Stimulated activated CD8-positive, alpha-beta memory T cell treated with anti-CD3 and anti-CD28 coated beads, Interleukin-15, amount 100 ng/mL, for 4 hours (primary cell): ENCODE results near the gene WAPL.

Experiments used
- DNase-seq, 2 donors: peaks; one replicate each; pipeline ENCODE4 v3.0.0-alpha.2; 2020; ENCODE audit warnings: low read depth in 2 of 2

Gene WAPL

DNA sequence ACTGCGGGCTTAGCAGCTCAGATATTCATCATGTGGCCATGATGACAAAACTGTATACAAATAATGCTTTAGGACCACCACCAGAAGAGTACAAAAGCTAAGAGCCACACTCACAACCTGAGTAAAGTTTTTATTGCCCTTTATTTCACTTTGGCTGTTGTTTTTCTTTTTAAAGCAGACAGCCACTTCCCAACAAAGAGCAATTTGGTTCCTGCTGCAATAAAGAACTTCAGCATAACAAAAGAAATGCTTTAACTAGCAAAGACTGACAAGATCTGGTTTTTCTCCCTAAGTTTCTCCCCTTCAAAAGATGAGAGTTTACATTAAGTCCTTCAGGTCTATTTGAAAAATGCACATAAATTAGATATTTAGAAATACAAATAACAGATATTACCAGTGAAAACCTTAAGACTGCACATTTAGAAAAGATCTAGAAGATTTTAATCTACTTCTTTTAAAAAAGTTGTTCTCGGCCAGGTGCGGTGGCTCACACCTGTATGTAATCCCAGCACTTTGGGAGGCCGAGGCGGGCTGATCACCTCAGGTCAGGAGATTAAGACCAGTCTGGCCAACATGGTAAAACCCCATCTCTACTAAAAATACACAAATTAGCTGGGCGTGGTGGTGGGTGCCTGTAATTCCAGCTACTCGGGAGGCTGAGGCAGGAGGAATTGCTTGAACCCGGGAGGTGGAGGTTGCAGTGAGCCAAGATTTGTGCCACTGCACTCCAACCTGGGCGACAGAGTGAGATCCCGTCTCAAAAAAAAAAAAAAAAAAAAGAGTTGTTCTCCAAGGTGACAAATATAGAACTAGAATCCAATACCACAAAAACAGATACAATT lies 59.4 kb downstream of the WAPL start:
- DNase-seq: no peak

DNA sequence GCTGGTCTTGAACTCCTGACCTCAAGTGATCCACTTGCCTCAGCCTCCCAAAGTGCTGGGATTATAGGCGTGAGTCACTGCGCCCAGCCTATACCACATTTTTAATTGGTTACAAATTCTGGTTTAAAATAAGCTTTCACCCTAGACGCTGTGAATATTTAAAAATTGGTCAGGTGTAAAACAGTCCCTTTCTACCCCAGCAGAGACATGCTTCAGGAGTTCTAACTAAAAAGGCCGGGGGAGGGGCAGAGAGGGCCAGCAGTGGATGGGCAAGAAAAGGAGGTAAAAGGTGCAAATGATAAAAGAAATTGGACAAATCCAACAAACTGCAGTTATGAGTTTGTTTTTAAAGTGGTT lies 70.0 kb downstream of the WAPL start:
- DNase-seq: no peak

DNA sequence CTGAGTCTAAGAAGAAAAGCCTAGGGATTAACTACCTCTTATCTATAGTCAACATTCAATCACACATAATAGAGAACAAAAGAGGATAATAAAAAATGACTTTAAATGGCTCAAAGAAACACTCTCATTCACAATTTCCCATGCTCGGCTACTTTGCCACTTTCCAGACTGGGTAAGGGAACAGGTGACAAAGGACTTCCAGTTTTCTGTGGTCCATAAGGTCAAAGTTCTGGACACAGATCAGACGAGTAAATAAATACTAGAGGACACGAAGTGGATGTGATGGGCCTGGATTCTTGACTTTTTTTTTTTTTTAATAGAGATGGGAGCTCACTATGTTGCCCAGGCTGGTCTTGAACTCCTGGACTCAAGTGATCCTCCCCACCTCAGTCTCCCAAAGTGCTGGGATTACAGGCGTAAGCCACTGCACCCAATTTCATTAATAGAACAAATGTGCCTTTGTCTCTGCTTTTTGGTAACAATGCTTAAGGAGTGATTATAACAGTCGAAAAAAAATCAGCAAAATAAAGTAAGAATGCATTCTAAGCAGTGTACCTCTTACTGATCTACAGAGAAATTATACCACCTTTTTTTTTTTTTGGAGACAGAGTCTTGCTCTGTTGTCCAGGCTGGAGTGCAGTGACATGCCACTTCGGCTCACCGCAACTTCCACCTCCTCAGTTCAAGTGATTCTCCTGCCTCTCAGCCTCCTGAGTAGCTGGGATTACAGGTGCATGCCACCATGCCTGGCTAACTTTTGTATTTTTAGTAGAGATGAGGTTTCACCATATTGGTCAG lies 70.6 kb downstream of the WAPL start:
- DNase-seq: no peak

DNA sequence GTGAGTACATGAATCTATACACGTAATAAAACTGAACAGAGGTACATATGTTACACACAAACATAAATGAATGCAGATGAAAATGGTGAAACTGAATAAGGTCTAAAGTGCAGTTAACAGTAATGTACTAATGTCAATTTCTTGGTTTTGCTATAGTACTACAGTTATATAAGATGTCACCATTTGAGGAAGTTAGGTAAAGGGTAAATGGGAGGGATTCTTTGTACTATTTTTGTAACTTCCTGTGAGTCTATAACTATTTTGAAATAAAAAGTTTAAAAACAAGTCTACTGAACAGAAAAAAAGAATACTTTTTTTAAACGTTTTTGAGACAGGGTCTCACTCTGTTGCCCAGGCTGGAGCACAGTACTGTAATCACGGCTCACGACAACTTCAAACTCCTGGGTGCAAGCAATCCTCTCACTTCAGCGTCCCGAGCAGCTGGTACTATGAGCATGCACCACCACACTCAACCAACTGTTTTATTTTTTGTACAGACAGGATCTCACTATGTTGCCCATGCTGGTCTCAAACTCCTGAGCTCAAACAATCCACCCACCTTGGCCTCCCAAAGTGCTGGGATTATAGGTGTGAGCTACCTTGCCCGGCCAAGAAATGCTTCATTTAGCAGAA lies 71.5 kb downstream of the WAPL start:
- DNase-seq: no peak

DNA sequence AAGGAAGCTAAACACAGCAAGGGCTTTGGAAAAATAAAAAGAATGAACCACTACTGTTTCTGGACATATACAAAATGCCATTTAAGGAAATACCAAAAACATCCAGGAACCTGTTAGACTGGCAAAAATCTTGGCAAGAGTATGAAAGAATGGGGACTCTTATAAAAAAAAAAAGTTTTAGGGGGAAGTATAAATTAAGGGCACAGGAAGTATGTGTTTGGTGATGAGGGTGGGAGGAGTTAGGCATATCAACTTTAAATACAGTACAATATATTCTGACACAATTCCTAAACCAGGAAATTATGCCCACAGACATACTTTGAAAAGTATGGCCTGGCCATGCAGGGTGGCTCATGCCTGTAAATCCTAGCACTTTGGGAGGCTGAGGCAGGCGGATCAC lies 74.2 kb downstream of the WAPL start:
- no peak for DNase-seq

DNA sequence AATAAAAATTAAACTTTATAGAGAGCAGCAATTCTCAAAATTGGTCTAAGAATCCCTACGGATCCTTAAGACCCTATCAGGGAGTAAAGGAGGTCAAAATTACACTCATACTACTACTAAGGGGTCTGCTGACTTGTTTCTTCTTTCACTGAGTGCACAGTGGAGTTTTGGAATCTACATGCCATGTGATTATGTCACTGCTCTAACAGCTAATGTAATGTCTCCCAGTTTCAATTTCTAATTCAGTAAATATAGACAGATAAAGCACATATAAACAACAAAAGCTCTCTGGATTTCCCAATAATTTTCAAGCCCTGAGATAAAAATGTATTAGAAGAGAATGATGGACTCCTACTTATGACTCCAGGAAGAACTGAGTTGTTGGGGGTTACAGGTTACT lies 74.6 kb downstream of the WAPL start:
- DNase-seq: no peak

DNA sequence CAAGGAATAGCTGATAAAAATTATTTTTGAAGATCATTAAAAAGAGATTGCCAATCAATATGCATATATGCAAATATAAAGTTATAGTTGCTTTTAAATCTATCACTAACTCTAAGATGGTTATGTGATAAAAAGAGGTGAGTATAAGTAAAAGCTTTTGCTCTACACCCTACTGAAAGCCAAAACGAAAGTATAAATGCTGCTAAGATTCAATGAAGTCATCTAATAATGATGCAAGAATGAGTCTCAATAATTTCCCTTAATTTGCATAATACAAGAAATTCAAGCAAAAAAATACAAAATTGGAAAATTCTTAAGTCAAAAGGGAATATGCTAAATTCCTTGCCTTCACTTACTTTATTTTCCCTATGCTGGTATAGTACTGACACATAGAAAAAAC lies 75.2 kb downstream of the WAPL start:
- no peak for DNase-seq

DNA sequence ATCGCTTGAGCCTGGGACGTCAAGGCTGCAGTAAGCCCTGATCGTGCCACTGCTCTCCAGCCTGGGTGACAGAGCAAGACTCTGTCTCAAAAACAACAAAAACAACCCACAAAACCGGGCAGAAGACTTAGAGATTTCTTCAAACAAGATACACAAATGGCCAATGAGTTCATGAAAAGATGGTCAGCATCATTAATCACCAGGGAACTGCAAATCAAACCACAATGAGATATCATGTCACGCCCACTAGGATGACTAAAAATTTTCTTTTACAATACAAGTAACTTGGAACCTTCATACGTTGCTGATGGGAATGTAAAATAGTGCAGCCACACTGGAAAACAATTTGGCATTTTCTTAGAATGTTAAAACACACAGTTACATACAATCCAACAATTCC lies 77.7 kb downstream of the WAPL start:
- DNase-seq: no peak

DNA sequence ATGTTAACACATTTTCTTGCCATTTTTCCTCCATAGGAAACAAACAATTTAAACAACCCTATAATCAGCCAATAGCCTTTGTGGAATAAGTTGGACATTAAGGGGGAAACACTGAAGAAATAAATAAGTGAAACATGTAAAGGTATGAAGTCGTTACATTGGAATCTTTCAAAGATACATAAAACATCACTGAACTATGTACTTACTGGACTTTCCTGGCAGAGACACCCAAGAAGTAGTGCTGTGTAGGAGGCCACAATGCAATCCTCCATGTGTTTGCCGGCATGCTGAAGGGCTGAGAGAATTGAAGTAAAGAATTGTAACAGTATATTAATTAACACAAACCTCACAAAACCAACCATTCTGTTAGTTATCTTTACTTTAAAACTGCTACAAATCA lies 78.5 kb downstream of the WAPL start:
- no peak for DNase-seq

DNA sequence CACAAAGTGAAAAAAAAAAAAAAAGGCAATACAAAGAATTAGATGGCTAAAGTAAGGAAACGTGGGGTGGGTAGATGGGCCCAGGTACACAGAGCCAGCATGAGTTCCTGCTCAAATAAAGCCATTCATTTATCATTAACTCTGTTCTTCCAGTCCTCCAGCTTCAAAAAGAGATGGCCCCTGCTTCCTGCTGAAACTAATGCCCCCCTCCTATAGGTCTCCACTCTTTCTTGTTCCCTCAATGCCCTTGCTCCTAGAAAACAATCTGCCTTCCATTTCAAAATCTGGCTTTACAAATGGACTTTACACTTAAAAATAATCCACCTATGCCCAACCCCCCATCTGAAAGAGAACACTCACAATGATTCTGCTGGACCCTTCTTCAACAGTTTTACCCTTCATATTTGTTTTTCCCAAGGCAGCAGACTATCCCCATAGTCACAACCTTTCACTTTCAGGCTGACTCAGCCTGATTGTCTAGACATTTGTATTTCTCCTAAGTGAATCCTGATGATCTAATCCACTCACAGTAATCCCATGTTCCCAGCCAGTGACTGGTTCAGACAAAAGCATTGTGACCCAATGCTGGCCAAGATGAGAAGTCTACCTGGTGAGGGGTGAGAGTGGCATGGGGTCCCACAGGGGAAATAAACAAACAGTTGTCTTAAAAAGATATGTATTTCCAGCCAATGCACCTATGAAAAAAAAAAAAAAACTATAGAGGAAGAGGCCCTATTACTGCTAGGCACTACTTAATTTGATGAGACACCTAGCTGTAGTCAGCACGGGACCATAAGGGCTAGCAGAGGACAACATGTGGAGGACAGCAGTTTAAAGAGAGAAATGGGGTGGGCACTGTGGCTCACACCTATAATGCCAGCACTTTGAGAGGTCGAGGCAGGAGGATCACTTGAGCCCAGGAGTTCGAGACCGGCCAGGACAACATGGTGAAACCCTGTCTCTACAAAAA lies 80.4 kb downstream of the WAPL start:
- DNase-seq: no peak

DNA sequence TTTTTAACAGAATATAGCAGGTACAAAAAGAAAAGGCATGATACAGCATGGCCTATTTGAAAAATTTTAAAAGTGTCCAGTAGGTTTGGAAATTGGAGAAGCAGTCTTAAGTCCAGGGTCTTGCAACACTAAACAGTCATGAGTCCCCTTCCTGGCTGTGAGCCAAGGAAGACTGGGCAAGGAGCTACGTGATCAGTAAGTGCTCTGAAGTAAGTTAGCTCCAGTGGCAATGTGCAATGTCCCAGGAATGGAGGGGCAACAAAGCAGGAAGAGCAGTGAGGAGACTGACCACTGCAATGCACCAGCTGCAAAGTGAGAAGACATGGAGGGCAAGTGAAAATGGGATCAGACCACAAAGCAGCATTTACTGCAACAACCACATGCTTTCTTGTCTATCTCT lies 82.0 kb downstream of the WAPL start:
- no peak for DNase-seq

DNA sequence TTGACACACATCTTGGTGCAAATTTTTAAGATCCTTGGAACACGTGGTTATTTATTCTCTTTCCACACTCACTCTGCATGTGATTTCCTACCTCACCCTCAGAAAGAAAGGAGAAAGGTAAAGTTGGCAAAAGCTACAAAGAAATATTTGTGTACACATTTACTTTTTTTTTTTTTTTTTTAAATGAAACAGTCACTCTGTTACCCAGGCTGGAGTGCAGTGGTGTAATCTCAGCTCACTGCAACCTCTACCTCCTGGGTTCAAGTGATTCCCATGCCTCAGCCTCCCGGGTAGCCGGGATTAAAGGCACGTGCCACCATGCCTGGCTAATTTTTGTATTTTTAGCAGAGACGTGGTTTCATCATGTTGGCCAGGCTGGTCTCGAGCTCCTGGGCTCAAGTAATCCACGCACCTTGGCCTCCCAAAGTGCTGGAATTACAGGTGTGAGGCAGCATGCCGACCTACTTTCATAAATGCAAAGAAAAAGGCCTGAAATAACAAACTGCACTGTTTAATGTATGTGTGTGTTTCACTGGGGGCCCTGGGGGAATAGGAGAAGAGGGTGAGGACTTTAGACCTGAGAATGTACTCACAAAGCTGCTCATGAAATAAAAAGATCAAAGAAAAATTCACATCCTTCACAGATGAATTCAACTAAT lies 83.4 kb downstream of the WAPL start:
- DNase-seq: no peak

DNA sequence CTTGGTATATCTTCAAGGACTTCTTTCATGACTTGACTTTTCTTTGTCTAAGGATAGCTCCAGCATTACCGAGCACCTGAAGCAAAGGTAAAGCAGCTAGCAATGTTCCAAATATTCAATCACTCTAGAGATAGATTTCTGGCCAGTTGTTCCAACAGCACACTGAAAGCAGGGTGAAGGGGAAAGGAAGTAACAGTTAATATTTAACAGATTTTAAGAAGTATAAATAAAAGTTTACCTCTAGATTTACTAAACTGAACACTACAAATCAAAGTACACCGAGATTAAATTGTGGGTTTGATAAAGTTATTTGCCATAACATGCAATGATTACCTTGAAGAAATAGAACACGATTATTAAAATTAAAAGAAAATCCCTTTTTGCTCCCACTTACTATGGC lies 84.1 kb downstream of the WAPL start:
- no peak for DNase-seq

DNA sequence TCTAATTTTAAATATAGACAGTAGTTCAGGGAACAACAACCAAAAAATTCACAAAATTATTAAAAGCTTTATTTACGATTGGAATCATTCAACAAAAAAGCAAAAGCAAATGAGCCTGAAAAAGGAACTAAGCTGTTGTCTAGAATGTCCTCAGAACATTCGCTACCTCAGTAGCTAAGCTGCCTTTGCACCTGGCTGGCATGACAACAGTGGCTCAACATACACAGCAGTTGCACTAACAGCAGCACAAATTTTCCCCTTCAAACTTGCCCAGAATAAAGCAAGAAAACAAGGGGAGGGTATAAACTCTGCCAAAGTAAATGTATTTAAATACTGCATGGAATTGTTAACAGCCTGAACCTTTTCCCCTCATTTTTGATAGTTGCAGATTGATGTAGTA lies 84.6 kb downstream of the WAPL start:
- DNase-seq: no peak

DNA sequence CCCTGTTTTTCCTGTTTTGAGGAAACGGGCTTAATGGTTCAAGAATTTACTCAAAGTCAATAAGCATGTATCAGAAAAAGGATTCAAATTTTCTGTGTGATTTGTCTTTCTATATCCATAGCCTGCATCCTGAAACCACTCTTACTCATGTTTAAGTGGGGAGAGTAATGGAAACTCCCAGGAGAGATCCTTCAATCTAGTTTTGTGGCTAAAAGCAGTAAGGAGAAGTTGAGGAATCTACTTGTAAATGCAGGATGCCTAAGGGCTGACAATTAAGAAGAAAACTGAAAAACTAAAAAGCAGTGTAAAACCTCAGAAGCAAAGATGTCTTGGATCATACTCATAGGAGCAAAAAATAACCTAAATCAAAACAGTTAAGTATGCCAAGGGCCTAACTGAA lies 86.9 kb downstream of the WAPL start:
- no peak for DNase-seq

DNA sequence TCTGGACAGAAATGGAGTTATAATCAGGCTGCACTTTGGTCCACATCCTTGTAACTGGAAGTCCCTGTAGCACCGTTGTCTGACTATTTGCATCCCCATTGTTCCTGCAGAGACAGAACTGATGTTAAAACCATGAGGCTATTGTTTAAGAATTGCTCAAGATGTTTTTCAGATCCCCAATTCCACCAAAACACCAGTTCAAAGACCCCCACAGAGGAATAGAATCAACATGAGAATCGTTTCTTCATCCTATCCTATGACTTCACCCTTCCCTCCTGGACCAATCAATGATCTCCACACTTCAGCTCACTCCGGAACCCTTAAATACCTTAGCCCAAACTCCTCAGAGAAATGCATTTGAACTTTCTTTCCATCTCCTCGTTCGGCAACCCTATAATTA lies 97.9 kb downstream of the WAPL start:
- DNase-seq: no peak

DNA sequence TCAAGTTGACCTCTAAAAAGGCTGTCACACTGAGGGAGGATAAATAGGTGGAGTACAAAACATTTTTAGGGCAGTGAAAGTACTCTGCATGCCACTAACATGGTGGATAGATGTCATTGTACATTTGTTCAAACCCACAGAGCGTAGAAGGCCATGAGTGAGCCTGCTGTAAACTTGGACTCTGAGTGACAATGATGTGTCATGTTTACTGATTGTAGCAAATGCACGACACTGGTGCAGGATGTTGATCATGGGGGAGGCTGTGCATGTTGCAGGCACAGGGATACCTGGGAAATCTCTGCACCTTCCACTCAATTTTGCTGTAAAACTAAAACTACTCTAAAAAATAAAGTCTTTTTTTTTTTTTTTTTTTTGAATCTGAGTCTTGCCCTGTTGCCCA lies 102.5 kb downstream of the WAPL start:
- DNase-seq: no peak

DNA sequence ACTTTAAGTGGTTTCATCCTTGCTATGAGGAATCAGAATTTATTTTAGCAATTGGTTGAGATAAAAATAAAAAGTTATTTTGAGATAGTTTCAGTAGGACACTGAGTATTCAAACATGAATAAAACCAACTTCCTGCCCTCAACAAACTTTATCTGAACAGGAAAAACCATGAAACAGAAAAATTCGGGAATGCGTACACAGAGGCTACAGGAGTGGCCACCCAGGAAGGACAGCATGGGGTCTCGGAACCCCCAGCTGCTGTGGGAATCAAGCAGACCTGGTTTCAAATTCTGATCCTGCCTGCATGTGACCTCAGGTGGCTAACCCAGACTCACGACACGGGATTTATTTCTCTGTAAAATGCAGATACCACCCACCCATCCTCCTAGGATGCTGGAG lies 106.0 kb downstream of the WAPL start:
- no peak for DNase-seq

DNA sequence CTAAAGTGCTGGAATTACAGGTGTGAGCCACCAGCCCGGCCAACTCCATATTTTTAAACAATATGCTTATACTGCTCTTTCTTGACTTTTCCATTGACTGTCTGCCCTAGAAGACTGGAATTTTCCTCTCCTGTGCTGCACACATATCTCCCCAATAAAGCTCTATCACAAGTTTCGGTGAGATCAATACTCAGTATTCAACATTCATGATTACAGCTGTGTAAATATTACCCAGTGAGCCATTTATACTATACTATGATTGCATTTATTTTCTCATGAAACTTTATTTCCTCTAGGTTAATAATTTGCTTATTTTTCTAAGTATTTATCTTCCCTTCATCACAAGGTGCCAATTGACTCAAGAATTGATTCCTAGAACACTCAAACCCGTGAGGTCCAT lies 106.5 kb downstream of the WAPL start:
- no peak for DNase-seq

DNA sequence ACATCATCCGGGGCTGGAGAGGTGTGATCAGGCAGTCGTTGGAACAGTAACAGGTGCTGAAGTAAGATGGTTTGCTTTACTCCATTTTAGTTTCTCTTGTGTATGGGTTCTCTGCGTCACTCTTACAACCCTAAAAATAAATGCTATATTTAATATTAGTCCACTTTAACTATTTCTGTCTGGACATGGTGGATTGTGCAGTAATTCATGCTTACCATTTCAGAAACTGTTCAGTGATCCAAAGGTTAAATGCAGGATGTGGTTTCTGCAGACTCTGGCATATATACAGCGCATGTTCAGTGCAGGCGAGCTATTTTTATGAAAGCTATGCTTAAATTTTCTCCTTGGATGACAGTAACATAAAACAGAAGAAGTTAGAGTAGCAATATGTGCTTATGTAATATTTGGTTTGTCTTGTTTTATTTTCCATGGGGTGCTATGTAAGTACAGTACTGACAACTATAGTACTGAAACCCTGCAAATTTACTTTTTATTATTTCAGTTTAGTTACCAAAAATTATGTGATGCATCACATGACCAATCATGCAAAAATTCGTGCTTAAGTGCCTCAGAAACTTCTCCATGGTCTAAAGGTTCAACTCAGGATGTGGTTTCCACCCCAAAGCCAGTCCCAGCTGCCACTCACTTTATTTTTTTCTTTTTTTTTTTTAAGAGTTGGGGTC lies 108.4 kb downstream of the WAPL start:
- DNase-seq: no peak
